ENCODE measurements around the gene PHETA1. TPM values are rescaled to one million over a fixed set of nuclear protein-coding genes. Genes with fewer than 3 reads are reported as not detected.

The PHETA1 gene
- total RNA-seq, 5 donors from 2014 or later (not counting 1 experiment from before 2014, with no cell fraction given): 1.4 to 6.2 (median 5.4) TPM

DNA sequence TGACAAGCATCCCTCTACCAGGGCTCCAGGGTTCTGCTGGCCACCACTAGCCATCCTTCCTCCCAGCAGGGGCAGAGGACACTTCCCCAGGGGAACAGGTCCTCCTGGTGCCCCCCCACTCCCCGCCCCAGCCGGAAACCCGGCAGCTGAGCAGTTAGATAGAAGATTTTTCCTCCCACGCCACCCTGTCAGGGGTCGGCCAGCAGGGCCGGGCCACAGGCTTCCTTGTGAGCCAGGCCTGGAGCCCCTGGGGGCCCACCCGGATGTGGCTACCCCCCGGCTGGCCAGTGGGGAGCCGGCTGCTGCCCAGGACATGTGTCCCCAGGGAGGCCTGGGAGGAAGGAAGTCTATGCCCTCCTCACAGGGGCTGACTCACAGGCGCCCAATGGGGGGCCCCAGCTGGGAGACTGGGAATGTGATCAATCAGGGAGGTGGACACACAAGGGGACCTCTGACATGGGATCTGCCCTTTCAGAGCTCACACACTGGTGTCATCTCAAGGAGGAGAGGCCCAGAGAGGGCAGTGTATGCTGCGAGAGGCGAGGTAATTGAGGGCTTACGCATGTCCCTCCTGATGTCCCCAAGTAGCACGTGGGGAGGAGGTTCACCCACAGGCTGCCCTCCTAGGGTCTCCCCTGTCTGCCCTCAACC lies 41.0 kb upstream of the PHETA1 start:
- ChIA-PET POLR2A (no interaction called here), CTCF (no interaction called here)
- peaks cover 78 to 85% (median 81%) of the 10 kb centered on the region in 3 donors for H3K4me1 Mint-ChIP-seq
- H3K4me3 Mint-ChIP-seq: peak overlapping the region in 2 of 3 donors; percentile 85 to 94
- H3K9me3 Mint-ChIP-seq: no peaks in the 10 kb centered on the region
- peak overlapping the region; percentile 88 for H3K27ac ChIP-seq (ENCODE audit: low read length)
- H3K27ac Mint-ChIP-seq: peak overlapping the region; percentile 80 to 95
- DNase-seq (peak in 5 of 35 experiments; percentile 37 to 51 (median 47)), ATAC-seq (replicated peaks in 1 of 4) (no peak)
- no peaks in the 10 kb centered on the region for H3K27me3 Mint-ChIP-seq
- no peaks in the 10 kb centered on the region for H3K9me3 ChIP-seq
- H3K4me3 ChIP-seq (ENCODE audit: control insufficient read depth in 1 of 2, extremely low read depth in 1 of 2, low read length in 1 of 2): peak overlapping the region; percentile 28 to 44
- WGBS (ENCODE audit: insufficient coverage): 41% methylated on average over 8 of the region's 14 CpGs
- H3K27me3 ChIP-seq (replicated peaks in 1 of 2; ENCODE audit: control insufficient read depth in 2 of 2, extremely low read depth in 1 of 2, insufficient read depth in 2 of 2, low read length in 1 of 2): no peaks in the 10 kb centered on the region
- H3K36me3 Mint-ChIP-seq: peaks cover 12% of the 10 kb centered on the region
- peaks cover 0 to 4% of the 10 kb centered on the region in 2 donors for H3K36me3 ChIP-seq (ENCODE audit: control insufficient read depth in 2 of 2, extremely low read depth in 1 of 2, insufficient read depth in 1 of 2, low read length in 1 of 2)
- H3K4me1 ChIP-seq (ENCODE audit: control insufficient read depth in 1 of 2, extremely low read depth in 1 of 2, insufficient read depth in 2 of 2, low read length in 2 of 2): peaks cover 49 to 91% of the 10 kb centered on the region in 2 experiments

DNA sequence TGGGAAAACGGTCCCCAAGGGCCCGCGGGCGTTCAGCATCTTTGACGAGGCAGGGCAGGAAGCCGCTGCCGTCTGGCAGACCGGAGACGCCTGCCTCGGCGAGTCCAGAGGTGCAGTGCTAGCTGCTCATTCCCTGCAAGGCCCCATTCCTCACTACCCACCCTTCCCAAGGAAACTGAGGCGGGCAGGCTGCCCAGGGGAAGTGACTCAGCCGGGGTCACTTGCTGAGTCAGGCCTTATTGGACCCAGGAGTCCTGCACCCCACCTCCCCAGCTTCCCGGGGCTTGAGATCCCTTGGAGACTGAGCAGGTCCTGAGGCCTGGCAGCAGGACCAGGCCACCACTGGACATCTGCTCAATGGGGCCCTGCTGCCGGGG lies 40.5 kb upstream of the PHETA1 start:
- peaks cover 78 to 85% (median 81%) of the 10 kb centered on the region in 3 donors for H3K4me1 Mint-ChIP-seq
- H3K9me3 ChIP-seq: no peaks in the 10 kb centered on the region
- H3K27ac Mint-ChIP-seq: peak overlapping the region; percentile 87 to 95
- no peaks in the 10 kb centered on the region for H3K9me3 Mint-ChIP-seq
- peak overlapping the region; percentile 83 to 94 (median 85) for H3K4me3 Mint-ChIP-seq
- WGBS (ENCODE audit: insufficient coverage): 36% methylated on average over 4 of the region's 15 CpGs
- POLR2A ChIA-PET: interaction anchor here in 1 of 2 donors (0.6 kb wide), 1 partner anchor 43 kb away, joined by 6 read pairs; no protein-coding TSS in a partner anchor
- peak overlapping the region; percentile 28 to 44 for H3K4me3 ChIP-seq (ENCODE audit: control insufficient read depth in 1 of 2, extremely low read depth in 1 of 2, low read length in 1 of 2)
- peak overlapping the region; percentile 88 for H3K27ac ChIP-seq (ENCODE audit: low read length)
- H3K27me3 Mint-ChIP-seq: no peaks in the 10 kb centered on the region
- H3K36me3 ChIP-seq (ENCODE audit: control insufficient read depth in 2 of 2, extremely low read depth in 1 of 2, insufficient read depth in 1 of 2, low read length in 1 of 2): peaks cover 0 to 4% of the 10 kb centered on the region in 2 donors
- CTCF ChIA-PET: interaction anchor here in 1 of 2 donors (0.5 to 7.5 kb wide), 2 partner anchors 42 to 70 kb away, joined by 4 to 91 read pairs; no protein-coding TSS in a partner anchor
- no peak for ATAC-seq (replicated peaks in 1 of 4)
- H3K36me3 Mint-ChIP-seq: peaks cover 8% of the 10 kb centered on the region
- peaks cover 51 to 91% of the 10 kb centered on the region in 2 experiments for H3K4me1 ChIP-seq (ENCODE audit: control insufficient read depth in 1 of 2, extremely low read depth in 1 of 2, insufficient read depth in 2 of 2, low read length in 2 of 2)
- no peaks in the 10 kb centered on the region for H3K27me3 ChIP-seq (replicated peaks in 1 of 2; ENCODE audit: control insufficient read depth in 2 of 2, extremely low read depth in 1 of 2, insufficient read depth in 2 of 2, low read length in 1 of 2)
- no peak for DNase-seq

DNA sequence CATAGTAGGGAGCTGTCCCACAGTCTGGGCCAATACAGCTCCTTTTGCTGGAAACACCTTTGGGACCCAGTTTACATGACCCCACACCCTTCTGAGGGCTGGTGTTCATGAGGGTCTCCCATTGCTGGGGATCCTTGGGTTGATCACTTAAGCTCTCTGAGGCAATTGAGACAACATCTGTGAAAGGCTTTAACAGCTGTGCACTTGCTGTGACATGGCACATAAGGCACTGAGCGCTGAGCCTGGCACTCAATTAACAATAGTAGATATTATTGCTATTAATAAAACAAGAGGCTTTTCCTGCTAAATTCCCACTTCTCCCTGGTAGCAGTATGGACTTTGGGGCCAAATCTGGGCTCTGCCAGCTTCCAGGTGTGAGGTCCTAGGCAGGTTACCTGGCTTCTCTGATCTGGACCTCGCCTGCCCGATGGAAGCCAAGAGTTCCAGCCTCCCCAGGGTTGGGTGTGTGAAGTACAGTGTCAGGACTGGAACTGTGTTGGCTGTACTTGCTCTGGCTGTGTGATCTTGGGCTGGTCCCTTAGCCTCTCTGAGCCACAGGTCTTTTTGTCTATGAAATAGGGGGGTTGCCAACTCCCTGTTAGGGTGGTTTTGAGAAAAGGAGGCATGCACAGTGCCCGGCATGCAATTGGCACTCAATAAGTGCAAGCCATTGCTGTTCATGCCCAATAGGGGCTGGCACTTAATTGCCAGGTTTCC lies 39.9 kb upstream of the PHETA1 start:
- Histone ChIP-seq H3K4me1 (ENCODE audit: control insufficient read depth in 1 of 2, extremely low read depth in 1 of 2, insufficient read depth in 2 of 2, low read length in 2 of 2) (peaks cover 57 to 91% of the 10 kb centered on the region in 2 experiments), H3K27ac (ENCODE audit: low read length) (peak overlapping the region; percentile 88), H3K4me3 (ENCODE audit: control insufficient read depth in 1 of 2, extremely low read depth in 1 of 2, low read length in 1 of 2) (peak overlapping the region; percentile 28 to 32), H3K36me3 (ENCODE audit: control insufficient read depth in 2 of 2, extremely low read depth in 1 of 2, insufficient read depth in 1 of 2, low read length in 1 of 2) (peaks cover 0 to 4% of the 10 kb centered on the region in 2 donors), H3K27me3 (replicated peaks in 1 of 2; ENCODE audit: control insufficient read depth in 2 of 2, extremely low read depth in 1 of 2, insufficient read depth in 2 of 2, low read length in 1 of 2) (no peaks in the 10 kb centered on the region), H3K9me3 (no peaks in the 10 kb centered on the region)
- DNase-seq (no peak), ATAC-seq (replicated peaks in 1 of 4) (no peak)
- POLR2A ChIA-PET: interaction anchor here in 1 of 2 donors (0.6 kb wide), 1 partner anchor 43 kb away, joined by 6 read pairs; no protein-coding TSS in a partner anchor
- Mint-ChIP-seq H3K27me3 (no peaks in the 10 kb centered on the region), H3K9me3 (no peaks in the 10 kb centered on the region), H3K4me1 (peaks cover 80 to 85% (median 82%) of the 10 kb centered on the region in 3 donors), H3K36me3 (peaks cover 8% of the 10 kb centered on the region), H3K27ac (peak overlapping the region; percentile 87 to 95), H3K4me3 (peak overlapping the region; percentile 83 to 94 (median 85))
- CTCF ChIA-PET: interaction anchor here in 1 of 2 donors (0.5 to 7.5 kb wide), 3 partner anchors 33 to 71 kb away, joined by 3 to 91 read pairs (median 4); no protein-coding TSS in a partner anchor
- 72% methylated on average over 3 of the region's 4 CpGs for WGBS (ENCODE audit: insufficient coverage)

DNA sequence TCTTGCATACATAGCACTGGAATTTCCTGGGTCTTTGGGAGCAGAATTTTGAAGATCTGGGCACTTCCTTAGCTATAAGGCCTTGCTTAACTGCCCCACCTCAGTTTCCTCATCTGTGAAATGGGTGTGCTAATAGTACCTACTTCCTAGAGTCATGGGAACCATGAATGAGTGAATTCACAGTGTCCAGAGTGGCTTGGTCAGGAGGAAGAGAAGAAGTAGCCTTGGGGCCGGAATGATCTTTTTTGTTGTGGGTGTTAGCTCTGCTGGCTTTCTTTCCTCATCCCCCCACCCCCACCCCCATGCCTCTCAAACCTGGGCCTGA lies 39.2 kb upstream of the PHETA1 start:
- no CpG with 5 or more reads among the region's 1 CpG for WGBS (ENCODE audit: insufficient coverage)
- DNase-seq (no peak), ATAC-seq (replicated peaks in 1 of 4) (no peak)
- ChIA-PET CTCF (interaction anchor here in 1 of 2 donors (0.9 to 7.5 kb wide), 2 partner anchors 34 to 43 kb away, joined by 3 to 91 read pairs; no protein-coding TSS in a partner anchor), POLR2A (no interaction called here)
- Mint-ChIP-seq H3K27ac (peak overlapping the region; percentile 69 to 95), H3K4me1 (peaks cover 80 to 85% (median 82%) of the 10 kb centered on the region in 3 donors), H3K27me3 (no peaks in the 10 kb centered on the region), H3K9me3 (no peaks in the 10 kb centered on the region), H3K4me3 (peak overlapping the region; percentile 83 to 94 (median 85)), H3K36me3 (peaks cover under 1% of the 10 kb centered on the region)
- Histone ChIP-seq H3K4me1 (ENCODE audit: control insufficient read depth in 1 of 2, extremely low read depth in 1 of 2, insufficient read depth in 2 of 2, low read length in 2 of 2) (peaks cover 55 to 91% of the 10 kb centered on the region in 2 experiments), H3K27ac (ENCODE audit: low read length) (peak overlapping the region; percentile 88), H3K27me3 (replicated peaks in 1 of 2; ENCODE audit: control insufficient read depth in 2 of 2, extremely low read depth in 1 of 2, insufficient read depth in 2 of 2, low read length in 1 of 2) (no peaks in the 10 kb centered on the region), H3K9me3 (no peaks in the 10 kb centered on the region), H3K36me3 (ENCODE audit: control insufficient read depth in 2 of 2, extremely low read depth in 1 of 2, insufficient read depth in 1 of 2, low read length in 1 of 2) (peaks cover 0 to 4% of the 10 kb centered on the region in 2 donors), H3K4me3 (ENCODE audit: control insufficient read depth in 1 of 2, extremely low read depth in 1 of 2, low read length in 1 of 2) (peak overlapping the region in 1 of 2 donors; percentile 100)

DNA sequence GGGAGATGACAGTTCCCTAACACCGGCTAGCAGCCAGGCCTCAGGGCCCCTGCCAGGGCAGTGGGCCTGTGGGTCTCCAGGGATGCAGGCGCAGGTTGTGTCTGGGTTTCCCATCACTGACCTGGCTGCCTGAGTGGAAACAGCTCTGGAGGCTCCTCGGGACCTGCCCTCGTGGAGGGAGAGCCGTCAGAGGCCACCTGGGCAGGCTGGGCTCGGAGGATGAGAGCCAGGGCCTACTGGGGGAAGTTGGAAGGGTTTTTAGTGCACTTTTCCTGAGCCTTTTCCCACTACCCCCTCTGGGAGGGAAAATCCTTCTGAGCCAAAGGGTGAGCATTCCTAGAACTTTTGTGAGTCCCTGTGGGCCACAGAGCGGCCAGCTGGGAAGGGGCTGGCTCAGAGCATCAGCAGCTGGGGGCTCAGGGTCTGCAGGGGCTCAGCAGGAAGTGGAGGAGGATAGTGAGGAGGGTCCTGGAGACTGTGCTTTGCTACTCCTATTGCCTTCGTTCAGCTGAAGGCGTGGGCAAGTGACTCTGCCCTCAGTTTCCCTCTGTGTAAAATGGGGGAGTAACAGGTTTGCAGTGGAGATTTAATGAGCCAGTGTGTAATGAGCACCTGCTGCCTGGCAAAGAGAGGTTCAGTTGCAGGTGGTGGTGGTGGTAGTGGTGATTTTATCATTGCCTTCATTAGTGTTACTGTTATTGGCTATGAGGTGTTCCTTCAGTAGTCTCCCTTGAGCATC lies 38.7 kb upstream of the PHETA1 start:
- Mint-ChIP-seq H3K9me3 (no peaks in the 10 kb centered on the region), H3K27me3 (no peaks in the 10 kb centered on the region), H3K27ac (peak overlapping the region; percentile 88 to 95), H3K4me3 (peak overlapping the region; percentile 83 to 94 (median 85)), H3K4me1 (peaks cover 78 to 83% (median 81%) of the 10 kb centered on the region in 3 donors), H3K36me3 (no peaks in the 10 kb centered on the region)
- no peak for DNase-seq
- H3K9me3 ChIP-seq: no peaks in the 10 kb centered on the region
- peak overlapping the region; percentile 89 to 100 for H3K4me3 ChIP-seq (ENCODE audit: control insufficient read depth in 1 of 2, extremely low read depth in 1 of 2, low read length in 1 of 2)
- no peaks in the 10 kb centered on the region for H3K27me3 ChIP-seq (replicated peaks in 1 of 2; ENCODE audit: control insufficient read depth in 2 of 2, extremely low read depth in 1 of 2, insufficient read depth in 2 of 2, low read length in 1 of 2)
- H3K36me3 ChIP-seq (ENCODE audit: control insufficient read depth in 2 of 2, extremely low read depth in 1 of 2, insufficient read depth in 1 of 2, low read length in 1 of 2): peaks cover 0 to 4% of the 10 kb centered on the region in 2 donors
- peaks cover 52 to 90% of the 10 kb centered on the region in 2 experiments for H3K4me1 ChIP-seq (ENCODE audit: control insufficient read depth in 1 of 2, extremely low read depth in 1 of 2, insufficient read depth in 2 of 2, low read length in 2 of 2)
- peak overlapping the region; percentile 88 for H3K27ac ChIP-seq (ENCODE audit: low read length)
- CTCF ChIA-PET: interaction anchor here in 1 of 2 donors (0.9 to 7.5 kb wide), 2 partner anchors 34 to 44 kb away, joined by 3 to 91 read pairs; no protein-coding TSS in a partner anchor
- POLR2A ChIA-PET: interaction anchor here in 1 of 2 donors (1.0 kb wide), 1 partner anchor 10 kb away, joined by 3 read pairs; no protein-coding TSS in a partner anchor
- no peak for ATAC-seq (replicated peaks in 1 of 4)
- 77% methylated on average over 4 of the region's 9 CpGs for WGBS (ENCODE audit: insufficient coverage)
